Sigmoid colon (tissue), 4 donors: ENCODE data around the gene CCDC198.

Experiments
- EP300 ChIP-seq, 4 donors: sonication (generic); formaldehyde crosslinking; IDR thresholded peaks; one replicate each; pipeline ENCODE4 v1.6.1; 2017; ENCODE audit warnings: antibody characterized with exemption in 4 of 4
- POLR2AphosphoS5 ChIP-seq, 4 donors: sonication (generic); formaldehyde crosslinking; IDR thresholded peaks; one replicate each; pipeline ENCODE4 v1.6.1; 2017; ENCODE audit warnings: antibody characterized with exemption in 4 of 4

GRCh38 chr14:57479197-57479596, 14.5 kb downstream of the CCDC198 start:
- TF ChIP-seq EP300 (IDR thresholded peaks at IDR 0.05), result no peak
- TF ChIP-seq POLR2AphosphoS5 (IDR thresholded peaks at IDR 0.05), result no peak
